WTC11 (cell line): ENCODE measurements around the gene SMNDC1.

Source experiments
- FOXK1 ChIP-seq: sonication (generic); formaldehyde crosslinking; IDR thresholded peaks from 2 replicates; pipeline ENCODE4 v1.8.0; 2022; ENCODE audit warnings: mild to moderate bottlenecking, moderate library complexity, missing genetic modification reagents
- SP1 ChIP-seq: sonication (generic); formaldehyde crosslinking; conservative IDR thresholded peaks from 2 replicates; pipeline ENCODE4 v1.8.1; 2022; ENCODE audit warnings: missing genetic modification reagents
- ZNF317 ChIP-seq: sonication (generic); formaldehyde crosslinking; IDR thresholded peaks from 2 replicates; pipeline ENCODE4 v1.8.1; 2023; ENCODE audit warnings: low read depth, mild to moderate bottlenecking, moderate library complexity, missing genetic modification reagents, borderline replicate concordance
- TF ChIP-seq, protein P1 (sequence below): fragments of 200-600 bp; IDR thresholded peaks from 2 replicates; pipeline ENCODE4 v1.8.0; 2022; ENCODE audit warnings: antibody characterized with exemption

DNA sequence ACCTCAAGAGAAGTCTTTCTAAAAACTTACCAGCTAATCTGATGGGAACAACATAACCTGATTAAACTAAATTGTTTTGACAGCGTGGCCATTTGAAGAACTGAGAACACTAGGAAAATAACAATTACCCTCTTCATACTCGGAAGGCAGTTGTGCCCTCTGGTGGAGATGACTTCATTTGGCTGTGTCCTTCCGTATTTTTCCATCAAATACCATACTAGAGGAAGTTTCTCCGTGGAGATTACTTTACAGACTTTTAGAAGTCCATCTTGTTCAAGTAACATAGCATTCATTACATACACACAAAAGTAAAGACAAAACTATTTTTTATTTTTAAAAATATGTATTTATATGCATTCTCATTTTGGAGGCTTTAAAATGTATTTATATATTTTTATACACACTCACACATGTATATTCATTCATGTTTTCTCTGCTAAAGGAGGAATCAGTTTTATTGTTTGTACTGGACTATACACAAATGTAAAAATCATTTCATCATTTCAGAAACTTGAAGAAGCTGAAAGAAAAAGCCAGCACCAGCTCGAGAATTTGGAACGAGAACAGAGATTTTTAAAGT lies 25.2 kb downstream of the SMNDC1 start:
- no peak for TF ChIP-seq ZNF317 (CRISPR knock-in tag)
- TF ChIP-seq, protein P1, sequence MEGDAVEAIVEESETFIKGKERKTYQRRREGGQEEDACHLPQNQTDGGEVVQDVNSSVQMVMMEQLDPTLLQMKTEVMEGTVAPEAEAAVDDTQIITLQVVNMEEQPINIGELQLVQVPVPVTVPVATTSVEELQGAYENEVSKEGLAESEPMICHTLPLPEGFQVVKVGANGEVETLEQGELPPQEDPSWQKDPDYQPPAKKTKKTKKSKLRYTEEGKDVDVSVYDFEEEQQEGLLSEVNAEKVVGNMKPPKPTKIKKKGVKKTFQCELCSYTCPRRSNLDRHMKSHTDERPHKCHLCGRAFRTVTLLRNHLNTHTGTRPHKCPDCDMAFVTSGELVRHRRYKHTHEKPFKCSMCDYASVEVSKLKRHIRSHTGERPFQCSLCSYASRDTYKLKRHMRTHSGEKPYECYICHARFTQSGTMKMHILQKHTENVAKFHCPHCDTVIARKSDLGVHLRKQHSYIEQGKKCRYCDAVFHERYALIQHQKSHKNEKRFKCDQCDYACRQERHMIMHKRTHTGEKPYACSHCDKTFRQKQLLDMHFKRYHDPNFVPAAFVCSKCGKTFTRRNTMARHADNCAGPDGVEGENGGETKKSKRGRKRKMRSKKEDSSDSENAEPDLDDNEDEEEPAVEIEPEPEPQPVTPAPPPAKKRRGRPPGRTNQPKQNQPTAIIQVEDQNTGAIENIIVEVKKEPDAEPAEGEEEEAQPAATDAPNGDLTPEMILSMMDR, result no peak
- TF ChIP-seq FOXK1, result no peak
- TF ChIP-seq SP1 (CRISPR knock-in tag), result no peak
